ENCODE data around the gene TEX14.
A peak's percentile ranks its signal among the peaks of the same experiment; 100 is the strongest.
"Not testable (repeated sequence)": the region's sequence is repeated elsewhere in the genome, so short reads cannot be mapped to it uniquely, and the experiment has no call there.

TEX14 gene

GRCh38 chr17:58557981-58558380 lies 133.9 kb downstream of the TEX14 start:
- DNase-seq (ENCODE audit: low spot score) = no peak

- DNase-seq (ENCODE audit: low spot score) = no peak
These were observed 135.0 kb downstream of the TEX14 start for GRCh38 chr17:58556833-58557250.

GRCh38 chr17:58555109-58555508 lies 136.7 kb downstream of the TEX14 start:
- DNase-seq (ENCODE audit: low spot score) = not testable (repeated sequence)

DNA sequence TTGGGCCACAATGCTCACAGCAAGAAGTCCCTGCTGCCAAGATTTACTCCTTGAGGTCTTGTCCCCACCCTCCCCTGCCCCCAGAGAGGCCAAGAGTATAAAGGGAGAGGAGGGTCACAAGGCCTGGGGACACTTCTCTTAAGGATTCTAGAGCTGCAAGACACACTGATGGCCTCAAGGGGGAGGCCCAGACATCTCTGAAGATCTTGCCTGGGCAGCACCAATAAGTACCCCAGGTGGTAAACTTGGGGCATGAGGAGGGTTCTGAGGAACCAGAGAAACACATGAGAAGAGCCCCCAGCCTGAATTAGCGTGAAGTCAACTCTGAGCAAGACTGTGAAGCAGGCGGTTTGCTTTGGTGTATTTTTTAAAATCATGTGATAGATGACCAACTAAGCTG lies 150.6 kb downstream of the TEX14 start:
- DNase-seq (ENCODE audit: low spot score) = peak; percentile 63

DNA sequence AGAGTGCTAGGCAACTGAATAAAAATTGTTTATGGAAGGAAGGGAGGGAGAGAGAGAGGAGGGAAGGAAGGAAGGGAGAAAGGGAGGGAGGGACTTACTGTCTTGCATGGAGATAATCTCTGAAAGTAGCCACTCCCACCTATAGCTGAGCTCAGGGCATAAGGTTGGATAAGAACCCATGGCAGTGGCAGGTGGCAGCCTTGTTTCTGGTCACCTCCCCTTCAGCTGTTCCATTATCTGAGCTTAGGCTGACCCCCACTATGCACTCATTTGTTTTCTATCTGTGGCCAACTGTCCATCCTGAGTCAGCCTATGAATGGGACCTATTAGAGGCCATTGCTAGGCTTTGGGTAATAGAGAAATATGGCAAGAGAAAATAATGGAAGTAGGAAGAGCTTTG lies 152.1 kb downstream of the TEX14 start:
- DNase-seq (ENCODE audit: low spot score) = no peak

GRCh38 chr17:58538811-58539409 lies 152.9 kb downstream of the TEX14 start:
- no peak for DNase-seq (ENCODE audit: low spot score)

DNA sequence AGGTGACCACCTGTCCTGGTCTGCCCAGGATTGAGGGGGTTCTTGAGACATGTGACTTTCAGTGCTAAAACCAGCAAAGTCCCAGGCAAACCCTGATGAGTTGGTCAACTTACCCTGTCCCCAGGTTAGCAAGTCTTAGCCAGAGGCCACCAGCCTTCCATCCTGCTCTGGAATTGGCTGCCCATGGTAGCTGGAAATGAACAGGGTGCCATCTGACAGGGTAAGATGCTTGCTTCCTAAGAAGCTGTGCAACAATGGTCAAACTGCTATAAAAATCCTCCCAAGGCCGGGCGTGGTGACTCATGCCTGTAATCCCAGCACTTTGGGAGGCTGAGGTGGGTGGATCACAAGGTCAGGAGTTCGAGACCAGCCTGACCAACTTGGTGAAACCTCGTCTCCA lies 154.6 kb downstream of the TEX14 start:
- no peak for DNase-seq (ENCODE audit: low spot score)

GRCh38 chr17:58536542-58536941 lies 155.3 kb downstream of the TEX14 start:
- no peak for DNase-seq (ENCODE audit: low spot score)

GRCh38 chr17:58535431-58535830 lies 156.4 kb downstream of the TEX14 start:
- no peak for DNase-seq (ENCODE audit: low spot score)

GRCh38 chr17:58534901-58535421 lies 156.9 kb downstream of the TEX14 start:
- no peak for DNase-seq (ENCODE audit: low spot score)

DNA sequence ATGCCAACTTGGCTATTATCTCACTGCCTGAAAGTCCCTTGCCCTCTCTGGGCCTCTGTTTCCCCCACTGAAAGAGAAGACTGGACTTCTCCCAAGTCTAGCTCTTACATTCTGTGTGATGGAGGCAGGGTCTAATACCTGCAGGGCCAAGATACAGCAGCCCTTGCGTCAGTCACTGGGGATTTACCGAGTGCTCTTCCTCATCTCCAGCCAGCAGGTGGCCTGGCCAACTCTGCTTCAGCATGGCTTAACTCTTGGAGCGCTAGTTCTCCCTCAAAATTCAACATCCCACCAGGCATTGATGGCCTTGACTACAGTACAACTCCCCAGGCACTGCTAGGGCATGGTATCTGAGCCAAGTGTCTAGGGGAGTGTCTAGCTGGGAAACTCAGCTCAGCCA lies 157.5 kb downstream of the TEX14 start:
- peak; percentile 35 for DNase-seq (ENCODE audit: low spot score)

GRCh38 chr17:58533616-58534188 lies 158.1 kb downstream of the TEX14 start:
- DNase-seq (ENCODE audit: low spot score) = no peak

DNA sequence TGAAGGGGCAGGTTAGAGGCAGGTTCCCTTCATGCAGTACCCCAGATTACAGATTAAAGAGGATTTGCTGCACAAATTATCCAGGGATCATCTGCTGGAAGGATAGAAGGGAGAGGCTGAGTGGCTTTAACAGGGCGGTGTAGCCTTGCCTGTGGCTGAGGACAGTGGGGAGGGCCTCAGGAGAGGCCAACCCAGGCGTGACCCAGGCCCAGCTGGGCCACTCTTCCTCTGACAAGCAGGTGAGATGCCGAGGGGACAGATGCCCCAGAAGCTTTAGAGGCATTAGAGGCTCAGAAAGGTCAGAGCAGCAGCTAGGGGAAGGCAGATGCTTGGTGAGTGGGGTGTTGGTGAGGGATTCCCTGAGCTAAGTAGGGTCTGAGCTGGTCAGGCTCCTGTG lies 159.3 kb downstream of the TEX14 start:
- DNase-seq (ENCODE audit: low spot score) = no peak

DNA sequence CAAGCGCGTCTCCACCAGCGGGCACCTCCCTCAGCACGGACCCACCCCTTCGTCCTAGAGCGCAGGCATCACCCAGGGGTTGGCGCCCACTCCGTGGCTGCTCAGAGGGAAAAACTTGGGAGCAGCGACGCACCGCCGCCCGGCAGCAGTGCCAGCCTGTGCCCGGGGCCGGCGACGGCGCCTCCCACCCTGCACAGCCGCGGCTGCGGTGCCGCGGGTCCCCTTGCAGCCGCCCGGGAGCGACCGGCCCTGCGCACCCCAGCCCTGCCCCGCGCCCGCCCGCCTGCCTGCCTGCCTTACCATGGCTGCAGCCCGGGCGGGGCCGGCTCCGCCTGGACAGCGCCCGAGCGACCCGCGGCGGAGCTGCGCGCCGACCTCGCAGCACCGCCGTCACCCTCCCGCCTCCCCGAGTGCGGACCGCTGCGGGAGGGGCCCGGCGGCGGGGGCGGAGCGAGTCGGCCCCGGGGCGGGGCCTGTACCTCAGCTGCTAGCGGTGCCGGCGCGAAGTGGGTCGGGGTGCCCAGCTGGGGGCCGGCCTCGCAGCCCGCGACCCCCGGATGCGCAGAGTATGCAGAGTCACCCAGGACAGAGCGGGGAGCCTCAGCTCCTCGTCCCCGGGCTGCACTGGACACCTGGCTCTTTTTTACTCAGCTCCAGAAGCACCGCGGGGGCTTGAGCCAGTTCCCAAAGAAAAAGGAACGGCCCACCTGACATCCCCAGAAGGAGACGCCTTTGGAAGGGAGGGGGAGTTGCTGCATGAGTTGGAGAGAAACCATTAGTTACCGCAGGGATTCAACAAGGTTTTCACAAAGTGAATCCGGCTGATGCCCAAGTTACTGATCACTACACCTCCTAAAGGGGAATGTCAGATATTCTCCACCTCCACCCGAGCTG lies 159.9 kb downstream of the TEX14 start:
- peak; percentile 93 for DNase-seq (ENCODE audit: low spot score)

DNA sequence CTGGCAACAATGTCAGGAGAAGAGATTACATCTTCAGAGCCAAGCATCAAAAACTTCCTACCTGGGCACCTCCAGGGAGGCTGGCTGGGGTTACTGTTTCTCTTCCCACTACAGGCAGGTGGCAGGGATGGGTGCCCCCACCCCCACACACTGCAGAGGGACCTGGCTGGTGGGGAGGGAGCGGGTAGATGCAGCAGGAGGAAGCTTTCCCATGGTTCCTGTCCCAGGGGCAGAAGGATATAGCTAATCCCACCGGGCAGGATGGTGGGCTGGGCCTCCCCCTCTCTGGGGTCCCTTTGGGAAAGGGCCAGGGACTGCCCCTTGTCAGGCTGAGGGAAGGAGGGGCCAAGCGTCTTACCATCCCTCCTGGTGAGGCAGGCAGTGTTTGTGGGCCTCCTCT lies 160.7 kb downstream of the TEX14 start:
- peak; percentile 41 for DNase-seq (ENCODE audit: low spot score)

GRCh38 chr17:58530655-58531054 lies 161.2 kb downstream of the TEX14 start:
- no peak for DNase-seq (ENCODE audit: low spot score)

GRCh38 chr17:58529275-58529674 lies 162.6 kb downstream of the TEX14 start:
- no peak for DNase-seq (ENCODE audit: low spot score)

DNA sequence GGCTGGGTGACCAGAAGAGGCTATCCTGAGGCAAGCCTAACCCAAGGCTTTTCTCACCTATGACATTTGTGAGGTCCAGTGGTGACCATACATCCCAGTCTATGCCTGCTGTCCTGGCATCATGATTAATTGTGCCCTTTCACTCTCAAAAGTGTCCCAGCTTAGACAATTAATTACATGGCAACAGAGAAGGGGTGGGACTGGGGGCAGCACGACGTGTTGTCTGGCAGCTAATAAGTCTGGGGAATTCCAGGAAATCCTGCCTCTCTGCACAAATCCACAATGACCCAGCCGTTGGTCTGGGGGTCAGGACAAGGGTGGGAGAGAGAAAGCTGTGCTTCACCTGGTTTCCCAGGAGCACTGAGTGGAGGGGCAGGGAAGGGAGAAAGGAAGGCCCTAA lies 163.4 kb downstream of the TEX14 start:
- no peak for DNase-seq (ENCODE audit: low spot score)

DNA sequence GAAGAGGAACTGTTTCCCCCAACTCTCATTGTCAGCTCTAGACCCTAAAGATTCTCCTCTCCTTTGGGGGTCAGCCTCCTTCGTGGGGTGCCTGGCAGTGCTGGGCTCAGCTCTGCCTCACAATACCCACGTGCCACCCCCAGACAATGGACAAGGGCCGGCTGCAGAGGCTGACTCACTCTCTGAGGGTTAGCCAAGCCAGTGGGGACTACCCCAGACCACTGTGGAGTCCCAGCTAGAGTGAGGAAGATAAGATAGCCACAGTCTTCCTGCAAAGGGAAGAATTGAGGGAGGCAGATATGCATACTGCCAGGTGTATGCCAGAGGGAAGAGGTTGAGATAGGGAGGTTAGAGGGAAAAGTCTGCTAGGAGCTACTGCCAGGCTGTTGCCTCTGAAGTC lies 163.9 kb downstream of the TEX14 start:
- no peak for DNase-seq (ENCODE audit: low spot score)

- DNase-seq (ENCODE audit: low spot score) = no peak
These were observed 164.5 kb downstream of the TEX14 start for GRCh38 chr17:58527306-58527705.

DNA sequence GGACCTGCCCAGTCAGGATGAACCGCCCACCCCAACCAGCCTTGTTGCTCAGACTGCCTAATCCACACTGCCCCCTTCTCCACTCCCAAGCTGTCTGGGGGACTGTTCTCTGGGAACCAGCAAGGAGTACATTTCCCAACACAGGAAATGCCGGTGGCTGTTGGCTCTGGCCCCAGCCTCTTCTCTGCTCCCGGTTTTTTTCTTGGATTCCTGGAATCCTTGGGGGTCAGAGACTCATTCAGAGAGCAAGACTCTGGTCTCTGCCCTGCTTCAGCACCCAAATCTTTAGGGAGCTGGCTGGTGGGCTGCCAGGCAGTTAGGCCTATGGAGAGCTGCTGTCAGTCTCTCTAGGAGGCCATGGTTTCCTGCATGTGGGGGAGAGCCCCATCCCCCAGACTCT lies 166.6 kb downstream of the TEX14 start:
- no peak for DNase-seq (ENCODE audit: low spot score)

GRCh38 chr17:58521680-58522079 lies 170.2 kb downstream of the TEX14 start:
- DNase-seq (ENCODE audit: low spot score) = no peak

GRCh38 chr17:58520843-58521430 lies 170.9 kb downstream of the TEX14 start:
- peak; percentile 38 for DNase-seq (ENCODE audit: low spot score)
